Effector memory CD4-positive, alpha-beta T cell (primary cell): ENCODE data around the gene KCNQ2.

Experiments
- DNase-seq, 3 donors: peaks; one replicate each; pipeline ENCODE4 v3.0.0-alpha.2; 2020
- H3K27ac ChIP-seq: 2 replicates; pipeline ENCODE4 v1.7.0; 2013; ENCODE audit warnings: mild to moderate bottlenecking, low read length, moderate library complexity; ENCODE audit not compliant: insufficient read depth, poor library complexity, severe bottlenecking
- H3K27me3 ChIP-seq: replicated peaks from 2 replicates; pipeline ENCODE4 v1.7.0; 2013; ENCODE audit warnings: mild to moderate bottlenecking, low read length; ENCODE audit not compliant: insufficient read depth, control insufficient read depth, poor library complexity, severe bottlenecking
- H3K36me3 ChIP-seq: 2 replicates; pipeline ENCODE4 v1.7.0; 2013; ENCODE audit warnings: mild to moderate bottlenecking, low read length, moderate library complexity; ENCODE audit not compliant: control insufficient read depth, insufficient read depth
- H3K4me1 ChIP-seq: 2 replicates; pipeline ENCODE4 v1.7.0; 2013; ENCODE audit warnings: low read length, mild to moderate bottlenecking; ENCODE audit not compliant: control insufficient read depth, insufficient read depth, poor library complexity, severe bottlenecking
- H3K4me3 ChIP-seq: 2 replicates; pipeline ENCODE4 v1.7.0; 2013; ENCODE audit warnings: low read length, low read depth, mild to moderate bottlenecking; ENCODE audit not compliant: insufficient read depth, poor library complexity, severe bottlenecking
- H3K9me3 ChIP-seq: 2 replicates; pipeline ENCODE4 v1.7.0; 2013; ENCODE audit warnings: mild to moderate bottlenecking, low read length, moderate library complexity; ENCODE audit not compliant: control insufficient read depth

The KCNQ2 gene

GRCh38 chr20:63397946-63398450 lies 74.5 kb downstream of the KCNQ2 start:
- DNase-seq: no peak
- H3K4me3 ChIP-seq: no peak overlapping the region
- H3K4me1 ChIP-seq: no peaks in the 10 kb centered on the region
- H3K9me3 ChIP-seq: no peaks in the 10 kb centered on the region
- no peak overlapping the region for H3K27ac ChIP-seq
- no peaks in the 10 kb centered on the region for H3K27me3 ChIP-seq
- no peaks in the 10 kb centered on the region for H3K36me3 ChIP-seq

GRCh38 chr20:63397155-63397843 lies 75.2 kb downstream of the KCNQ2 start:
- DNase-seq: no peak
- no peaks in the 10 kb centered on the region for H3K27me3 ChIP-seq
- no peaks in the 10 kb centered on the region for H3K9me3 ChIP-seq
- no peaks in the 10 kb centered on the region for H3K36me3 ChIP-seq
- H3K27ac ChIP-seq: no peak overlapping the region
- H3K4me1 ChIP-seq: no peaks in the 10 kb centered on the region
- H3K4me3 ChIP-seq: no peak overlapping the region

GRCh38 chr20:63396300-63396699 lies 76.2 kb downstream of the KCNQ2 start:
- DNase-seq: no peak
- H3K4me1 ChIP-seq: no peaks in the 10 kb centered on the region
- H3K27ac ChIP-seq: no peak overlapping the region
- no peaks in the 10 kb centered on the region for H3K9me3 ChIP-seq
- no peaks in the 10 kb centered on the region for H3K36me3 ChIP-seq
- H3K27me3 ChIP-seq: no peaks in the 10 kb centered on the region
- H3K4me3 ChIP-seq: no peak overlapping the region

- H3K27me3 ChIP-seq: no peaks in the 10 kb centered on the region
Measured at GRCh38 chr20:63395723-63396122, 76.7 kb downstream of the KCNQ2 start.

DNA sequence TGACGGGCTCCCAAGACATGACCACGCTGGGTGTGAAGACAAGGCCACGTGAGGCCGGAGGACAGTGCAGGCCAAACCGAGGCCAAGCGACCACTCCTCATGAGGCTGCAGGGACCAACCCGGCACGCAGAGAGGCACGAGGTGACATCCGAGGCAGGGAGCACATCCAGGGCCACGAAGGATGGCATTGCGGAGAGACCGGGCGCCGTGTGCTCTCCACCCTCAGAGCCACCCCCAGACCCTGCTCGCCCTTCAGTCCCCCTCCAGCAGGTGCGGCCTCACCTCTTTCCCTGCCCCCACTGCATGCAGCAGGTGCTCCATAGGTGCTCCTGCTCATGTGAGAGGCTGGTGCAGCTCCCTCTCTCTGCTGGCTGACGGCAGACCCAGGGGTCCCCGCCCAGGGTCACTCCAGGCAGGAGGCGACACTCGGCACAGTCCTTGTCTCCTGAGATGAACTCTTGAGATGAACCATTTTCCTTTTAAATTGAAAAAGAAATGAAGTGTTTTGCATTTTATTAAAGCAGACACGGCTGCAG lies 77.5 kb downstream of the KCNQ2 start:
- Histone ChIP-seq H3K4me3 (no peak overlapping the region), H3K27ac (no peak overlapping the region), H3K4me1 (no peaks in the 10 kb centered on the region), H3K9me3 (no peaks in the 10 kb centered on the region), H3K27me3 (no peaks in the 10 kb centered on the region), H3K36me3 (no peaks in the 10 kb centered on the region)
- no peak for DNase-seq

More at GRCh38 chr20:63395723-63396122, 76.7 kb downstream of the KCNQ2 start:
- no peaks in the 10 kb centered on the region for H3K9me3 ChIP-seq
- DNase-seq: no peak
- no peak overlapping the region for H3K4me3 ChIP-seq
- no peaks in the 10 kb centered on the region for H3K4me1 ChIP-seq
- H3K36me3 ChIP-seq: no peaks in the 10 kb centered on the region
- H3K27ac ChIP-seq: no peak overlapping the region

- no peak for DNase-seq
- H3K4me1 ChIP-seq: no peaks in the 10 kb centered on the region
- H3K27me3 ChIP-seq: no peaks in the 10 kb centered on the region
- H3K27ac ChIP-seq: no peak overlapping the region
- no peaks in the 10 kb centered on the region for H3K36me3 ChIP-seq
- no peaks in the 10 kb centered on the region for H3K9me3 ChIP-seq
- no peak overlapping the region for H3K4me3 ChIP-seq
Measured at GRCh38 chr20:63394069-63394919, 78.2 kb downstream of the KCNQ2 start.

GRCh38 chr20:63393566-63393965 lies 78.9 kb downstream of the KCNQ2 start:
- Histone ChIP-seq H3K4me1 (no peaks in the 10 kb centered on the region), H3K9me3 (no peaks in the 10 kb centered on the region), H3K27ac (no peak overlapping the region), H3K27me3 (no peaks in the 10 kb centered on the region), H3K36me3 (no peaks in the 10 kb centered on the region), H3K4me3 (no peak overlapping the region)
- no peak for DNase-seq

DNA sequence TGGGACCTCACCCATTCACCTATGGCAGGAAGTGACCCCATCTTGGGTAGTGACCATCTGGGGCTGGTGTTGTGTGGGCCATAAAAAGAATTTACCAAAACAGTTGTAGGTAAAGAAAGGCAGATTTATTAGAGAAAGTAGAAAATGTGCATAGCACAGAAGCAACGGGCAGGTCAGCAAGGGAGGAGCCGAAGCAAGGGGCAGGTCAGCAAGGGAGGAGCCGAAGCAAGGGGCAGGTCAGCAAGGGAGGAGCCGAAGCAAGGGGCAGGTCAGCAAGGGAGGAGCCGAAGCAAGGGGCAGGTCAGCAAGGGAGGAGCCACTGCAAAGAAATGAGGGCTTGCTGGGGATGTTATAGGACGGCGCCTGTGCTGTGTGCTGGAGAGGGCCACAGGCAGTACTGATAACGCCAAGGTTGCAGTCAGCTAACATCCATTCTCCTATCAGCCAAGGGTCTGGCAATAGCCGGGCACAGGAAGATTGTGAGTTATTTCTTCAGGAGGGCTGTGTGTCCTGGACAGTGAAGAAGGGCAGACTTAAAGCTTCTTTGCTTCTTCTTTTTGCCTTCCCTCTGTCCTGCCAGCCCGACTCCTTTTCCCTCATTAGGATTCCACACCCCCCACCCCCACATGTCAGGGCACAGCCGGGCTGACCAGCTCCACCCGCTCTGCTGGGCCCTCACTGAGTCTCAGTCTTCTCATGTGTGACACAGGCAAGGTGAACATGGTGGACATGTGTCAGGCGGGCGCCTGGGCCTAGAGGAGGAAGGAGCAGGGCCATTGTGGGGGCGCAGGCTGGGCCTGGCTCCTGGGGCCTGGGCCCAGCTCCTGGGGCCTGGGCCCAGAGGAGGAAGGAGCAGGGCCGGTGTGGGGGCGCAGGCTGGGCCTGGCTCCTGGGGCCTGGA lies 79.7 kb downstream of the KCNQ2 start:
- no peak for DNase-seq
- H3K27me3 ChIP-seq: no peaks in the 10 kb centered on the region

DNA sequence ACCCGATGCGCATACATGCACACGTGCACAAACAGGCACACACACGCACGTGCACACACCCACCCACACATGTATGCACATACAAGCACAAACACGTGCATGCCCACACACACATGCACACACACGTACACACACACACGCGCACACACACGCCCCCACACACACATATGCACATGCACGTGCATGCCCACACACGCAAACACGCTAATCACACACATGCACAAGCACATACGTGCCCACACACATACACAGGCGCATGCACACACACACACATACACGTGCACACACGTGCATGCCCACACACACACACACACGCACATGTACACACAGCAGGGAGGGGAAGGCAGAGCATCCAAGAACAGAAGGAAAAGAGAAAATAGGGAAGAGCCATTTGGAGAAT lies 84.5 kb downstream of the KCNQ2 start:
- no peaks in the 10 kb centered on the region for H3K4me1 ChIP-seq
- no peak overlapping the region for H3K4me3 ChIP-seq
- no peak for DNase-seq
- no peak overlapping the region for H3K27ac ChIP-seq
- peaks cover 7% of the 10 kb centered on the region for H3K9me3 ChIP-seq
- H3K27me3 ChIP-seq: no peaks in the 10 kb centered on the region
- no peaks in the 10 kb centered on the region for H3K36me3 ChIP-seq

More for the DNA sequence above, 79.7 kb downstream of the KCNQ2 start:
- Histone ChIP-seq H3K27ac (no peak overlapping the region), H3K4me3 (no peak overlapping the region), H3K4me1 (no peaks in the 10 kb centered on the region), H3K36me3 (no peaks in the 10 kb centered on the region), H3K9me3 (no peaks in the 10 kb centered on the region)
